DLD1 (cell line): ENCODE measurements around the gene HSD17B11.
"Not testable (repeated sequence)": the region's sequence is repeated elsewhere in the genome, so short reads cannot be mapped to it uniquely, and the experiment has no call there.

Experiments
- in situ Hi-C: cut with HindIII; loops from 2 replicates; pipeline ENCODE4 v1.10.0; 2017; ENCODE audit warnings: low sequenced_read_pairs

Gene HSD17B11

DNA sequence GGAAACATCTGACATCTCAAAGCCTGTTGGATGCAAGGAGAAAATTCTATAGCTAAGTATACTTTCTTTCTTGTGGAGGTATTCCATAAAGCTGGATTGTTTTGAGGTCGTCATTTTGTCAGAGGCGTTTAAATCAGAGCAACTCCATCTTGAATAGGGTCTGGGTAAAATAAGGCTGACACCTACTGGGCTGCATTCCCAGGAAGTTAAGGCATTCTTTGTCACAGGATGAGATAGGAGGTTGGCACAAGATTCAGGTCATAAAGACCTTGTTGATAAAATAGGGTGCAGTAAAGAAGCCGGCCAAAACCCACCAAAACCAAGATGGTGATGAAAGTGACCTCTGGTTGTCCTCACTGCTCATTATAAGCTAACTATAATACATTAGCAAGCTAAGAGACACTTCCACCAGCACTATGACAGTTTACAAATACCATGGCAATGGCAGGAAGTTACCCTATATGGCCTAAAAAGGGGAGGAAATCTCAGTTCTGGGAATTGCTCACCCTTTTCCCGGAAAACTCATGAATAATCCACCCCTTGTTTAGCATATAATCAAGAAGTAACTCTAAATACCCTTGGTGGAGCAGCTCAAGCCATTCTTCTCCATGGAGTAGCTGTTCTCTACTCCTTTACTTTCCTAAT, 80.2 kb downstream of the HSD17B11 start:
- in situ Hi-C loops: no loop called here

- in situ Hi-C loops: no loop called here
Observed at GRCh38 chr4:87309625-87310024, 81.4 kb downstream of the HSD17B11 start.

DNA sequence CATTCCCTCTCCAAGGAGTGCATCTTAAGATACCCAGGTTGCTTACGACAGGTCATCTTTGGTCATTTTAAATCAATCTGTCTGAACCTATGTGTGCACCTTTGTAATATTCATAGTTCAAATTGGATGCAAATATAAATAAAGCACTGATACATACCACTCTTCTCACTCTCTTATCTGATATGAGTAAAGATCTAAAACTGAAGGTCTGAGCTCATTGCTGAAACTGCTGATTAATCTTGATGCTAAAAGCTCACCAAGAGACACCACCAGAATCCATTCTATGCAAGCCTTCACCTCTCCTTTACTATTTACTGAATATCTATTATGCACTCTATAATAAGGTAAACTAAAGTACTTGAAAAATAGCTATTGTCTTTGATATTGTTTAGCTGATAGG, 84.9 kb downstream of the HSD17B11 start:
- in situ Hi-C loops: no loop called here

DNA sequence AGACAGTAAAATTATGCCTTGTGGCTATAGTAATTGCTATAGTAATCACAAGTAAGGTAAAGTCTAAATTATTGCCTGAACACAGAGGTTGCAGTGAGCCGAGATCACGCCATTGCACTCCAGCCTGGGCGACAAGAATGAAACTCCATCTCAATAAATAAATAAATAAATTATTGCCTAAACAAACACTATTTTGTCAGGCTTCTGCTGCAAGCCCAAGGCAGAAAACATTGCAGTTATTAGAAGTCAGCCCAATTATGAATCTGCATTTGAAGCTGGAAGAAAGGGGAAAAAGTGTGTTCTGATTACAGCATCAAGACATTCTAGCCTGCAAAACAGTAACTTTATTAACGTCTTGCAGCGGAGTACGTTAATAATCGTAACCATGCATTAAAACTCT, 85.4 kb downstream of the HSD17B11 start:
- in situ Hi-C loops: no loop called here

DNA sequence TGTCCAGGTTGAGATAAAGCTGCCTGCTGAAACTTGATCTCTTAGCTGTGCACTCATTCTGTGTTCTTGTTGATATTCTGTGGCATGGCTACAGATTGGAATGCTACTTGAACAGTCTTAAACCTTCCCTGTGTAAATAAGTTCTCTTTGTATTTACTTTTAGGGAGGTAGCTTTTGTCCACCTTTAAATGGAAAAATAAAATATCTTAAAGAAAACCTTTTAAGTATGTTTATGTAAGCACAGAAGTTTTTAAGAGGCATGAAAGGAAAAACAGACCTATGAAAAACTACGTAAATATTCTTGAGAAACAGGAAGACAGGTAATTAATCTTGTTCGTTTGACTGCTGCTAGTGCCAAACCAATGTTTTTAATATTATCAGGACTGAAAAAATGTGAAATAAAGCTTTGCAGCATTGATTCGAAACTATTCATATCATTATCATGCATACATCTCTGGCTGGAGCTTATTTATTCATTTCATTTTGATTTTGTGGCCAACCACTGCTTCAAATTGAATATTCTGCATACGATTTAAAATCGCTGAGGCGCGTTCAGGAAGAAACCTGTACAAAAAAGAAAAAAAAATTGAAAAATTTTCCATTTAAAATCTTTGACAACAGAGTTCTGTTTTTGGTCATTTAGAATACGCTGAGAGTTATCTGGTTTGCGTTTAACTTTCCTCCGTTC, 86.1 kb downstream of the HSD17B11 start:
- in situ Hi-C loops: no loop called here

- in situ Hi-C loops: no loop called here
Observed at GRCh38 chr4:87299898-87300297, 91.1 kb downstream of the HSD17B11 start.

- in situ Hi-C loops: no loop called here
Observed at GRCh38 chr4:87298362-87298761, 92.6 kb downstream of the HSD17B11 start.

DNA sequence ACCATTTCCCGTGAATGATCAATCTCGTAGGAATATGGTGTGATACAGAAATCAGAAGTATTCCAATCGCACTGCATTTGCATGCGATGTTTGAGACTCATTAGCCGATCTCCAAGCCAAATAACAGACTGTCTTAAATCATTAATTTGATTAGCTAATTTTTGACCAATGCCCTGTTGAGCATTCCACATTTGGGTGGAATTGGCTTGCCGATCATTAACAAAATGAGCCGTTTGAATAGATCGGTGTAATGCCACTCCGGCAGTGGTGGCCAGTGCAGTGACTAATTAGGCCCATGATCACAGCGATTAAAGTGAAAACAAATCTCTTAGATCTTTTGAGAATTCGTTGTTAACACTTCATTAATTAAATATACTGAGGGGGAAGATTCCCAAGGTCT, 96.1 kb downstream of the HSD17B11 start:
- in situ Hi-C loops: not testable (repeated sequence)

DNA sequence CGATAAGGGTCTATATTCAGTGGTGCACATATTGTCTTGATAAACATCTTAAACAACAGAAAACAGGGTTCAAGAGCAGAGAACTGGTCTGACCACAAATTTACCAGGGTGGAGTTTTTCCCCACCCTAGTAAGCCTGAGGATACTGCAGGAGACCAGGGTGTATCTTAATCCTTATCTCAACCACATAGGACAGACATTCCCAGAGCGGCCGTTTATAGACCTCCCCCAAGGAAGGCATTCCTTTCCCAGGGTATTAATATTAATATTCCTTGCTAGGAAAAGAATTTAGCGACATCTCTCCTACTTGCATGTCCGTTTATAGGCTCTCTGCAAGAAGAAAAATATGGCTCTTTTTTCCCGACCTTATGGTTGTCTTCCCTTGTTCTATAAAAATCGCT, 97.1 kb downstream of the HSD17B11 start:
- in situ Hi-C loops: not testable (repeated sequence)

DNA sequence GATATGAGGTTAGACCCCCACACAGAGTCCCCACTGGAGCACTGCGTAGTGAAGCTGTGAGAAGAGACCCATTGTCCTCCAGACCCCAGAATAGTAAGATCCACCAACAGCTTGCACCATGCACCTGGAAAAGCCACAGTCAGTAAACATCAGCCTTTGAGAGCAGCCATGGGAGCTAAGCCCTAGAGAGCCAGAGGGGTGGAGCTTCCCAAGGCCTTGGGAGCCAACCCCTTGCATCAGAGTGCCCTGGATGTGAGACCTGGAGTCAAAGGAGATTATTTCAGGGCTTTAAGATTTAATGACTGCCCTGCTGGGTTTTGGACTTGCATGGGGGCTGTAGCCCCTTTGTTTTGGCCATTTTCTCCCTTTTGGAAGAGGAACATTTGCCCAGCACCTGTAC, 104.0 kb downstream of the HSD17B11 start:
- in situ Hi-C loops: no loop called here
